Iris pigment epithelial cell (primary cell): ENCODE measurements around the gene MYH10.
A peak's percentile ranks its signal among the peaks of the same experiment; 100 is the strongest.
"Not testable (repeated sequence)": the region's sequence is repeated elsewhere in the genome, so short reads cannot be mapped to it uniquely, and the experiment has no call there.

Experiments used
- DNase-seq: peaks from one replicate; pipeline ENCODE4 v3.0.0-alpha.2; 2011; ENCODE audit warnings: low read depth

MYH10 gene

DNA sequence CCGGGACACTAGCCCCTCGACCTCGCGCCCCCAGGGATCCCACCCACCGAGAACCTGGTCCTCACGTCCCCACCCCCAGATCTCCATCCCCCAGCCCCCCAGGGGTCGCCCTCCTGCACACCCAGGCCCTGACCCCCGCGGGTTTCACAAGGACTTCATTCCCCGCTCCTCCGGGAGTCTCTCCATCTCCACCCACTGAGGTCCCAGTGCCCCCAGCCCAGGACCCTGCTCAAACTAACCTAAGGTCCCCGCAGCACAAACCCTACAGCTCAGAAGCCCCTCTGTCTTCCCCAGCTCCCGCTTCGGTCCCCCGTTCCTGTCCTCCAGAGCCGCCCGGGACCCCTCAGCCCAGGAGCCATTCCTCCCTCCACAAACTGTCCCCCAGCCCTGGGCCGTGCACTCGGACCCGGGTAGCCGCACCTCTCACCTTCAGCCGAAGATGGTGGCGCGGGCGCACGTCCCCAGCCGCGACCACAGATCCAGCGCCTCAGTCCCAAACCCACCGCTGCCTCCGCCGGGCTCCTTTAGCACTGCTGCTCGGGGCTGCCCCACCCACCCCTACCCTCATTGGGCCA lies at the start of gene MYH10:
Gene MYH10 (minus strand): TSS at position 499 of the 575 bp plus-strand sequence. CDS start 7,479 bp downstream, outside the sequence.
- DNase-seq, result no peak

GRCh38 chr17:8679126-8679525 lies 48.6 kb upstream of the MYH10 start:
- no peak for DNase-seq

DNA sequence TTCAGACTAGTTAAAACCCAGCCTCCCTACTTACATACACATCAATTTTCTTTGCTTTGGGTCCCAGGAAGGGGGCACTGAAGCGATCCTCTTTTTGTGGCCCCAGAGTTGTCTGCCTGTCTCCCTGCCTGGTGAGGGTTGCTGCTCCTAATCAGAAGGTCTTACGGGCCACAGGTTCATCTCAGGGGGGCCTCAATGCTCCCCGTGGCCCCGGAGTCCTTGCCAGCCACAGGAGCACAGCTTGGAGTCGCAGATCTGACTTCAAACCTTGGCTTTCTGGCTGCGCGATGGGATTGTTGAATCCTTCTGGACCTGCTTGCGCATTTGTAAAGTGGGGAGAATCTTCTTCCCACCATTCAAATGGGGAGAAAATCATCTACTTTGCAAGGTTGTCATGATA lies 44.8 kb upstream of the MYH10 start:
- DNase-seq, result no peak

GRCh38 chr17:8674344-8675305 lies 44.1 kb upstream of the MYH10 start:
- no peak for DNase-seq

GRCh38 chr17:8673612-8674011 lies 43.1 kb upstream of the MYH10 start:
- DNase-seq, result peak; percentile 31

GRCh38 chr17:8672326-8672725 lies 41.8 kb upstream of the MYH10 start:
- DNase-seq, result no peak

DNA sequence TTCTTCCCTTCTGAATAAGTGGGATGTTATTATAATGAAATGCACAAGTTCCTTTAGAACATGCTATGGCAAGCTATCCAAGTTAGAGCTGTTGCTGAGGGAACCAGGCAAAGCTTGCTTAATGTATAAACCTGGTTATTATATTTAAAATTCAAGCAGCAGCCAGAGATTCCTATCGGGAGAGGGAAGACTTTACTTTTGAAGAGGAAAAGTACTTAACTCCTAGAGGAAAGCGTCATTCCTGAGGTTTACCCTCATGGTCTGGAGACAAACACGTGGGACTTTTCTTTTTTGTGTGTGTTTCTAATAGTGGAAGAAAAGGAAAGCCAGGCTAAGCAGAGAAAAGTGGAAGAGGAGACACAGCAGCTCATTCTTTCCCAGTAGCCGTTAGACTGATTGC lies 39.9 kb upstream of the MYH10 start:
- peak; percentile 8 for DNase-seq

- no peak for DNase-seq
Measured at GRCh38 chr17:8668176-8668740, 37.7 kb upstream of the MYH10 start.

GRCh38 chr17:8667421-8667820 lies 36.9 kb upstream of the MYH10 start:
- no peak for DNase-seq

DNA sequence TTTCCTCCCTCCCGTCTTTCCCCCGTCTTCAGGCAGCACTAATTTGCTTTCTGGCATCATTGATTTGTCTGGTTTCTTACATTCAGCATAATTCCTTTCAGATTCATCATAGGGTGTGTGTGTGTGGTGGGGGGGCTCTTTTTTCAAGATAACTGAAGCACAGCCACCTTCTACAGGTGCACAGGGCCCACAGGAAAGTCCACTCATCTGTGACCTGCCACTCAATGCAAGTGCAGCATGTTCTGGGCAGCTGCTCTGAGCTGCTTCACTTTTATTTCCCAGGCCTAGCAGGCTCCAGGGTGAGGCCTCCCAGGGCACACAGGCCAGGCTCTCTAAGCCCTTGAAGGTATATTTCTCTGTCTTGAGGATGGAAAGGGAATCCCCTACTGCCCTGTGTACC lies 35.2 kb upstream of the MYH10 start:
- DNase-seq, result no peak

DNA sequence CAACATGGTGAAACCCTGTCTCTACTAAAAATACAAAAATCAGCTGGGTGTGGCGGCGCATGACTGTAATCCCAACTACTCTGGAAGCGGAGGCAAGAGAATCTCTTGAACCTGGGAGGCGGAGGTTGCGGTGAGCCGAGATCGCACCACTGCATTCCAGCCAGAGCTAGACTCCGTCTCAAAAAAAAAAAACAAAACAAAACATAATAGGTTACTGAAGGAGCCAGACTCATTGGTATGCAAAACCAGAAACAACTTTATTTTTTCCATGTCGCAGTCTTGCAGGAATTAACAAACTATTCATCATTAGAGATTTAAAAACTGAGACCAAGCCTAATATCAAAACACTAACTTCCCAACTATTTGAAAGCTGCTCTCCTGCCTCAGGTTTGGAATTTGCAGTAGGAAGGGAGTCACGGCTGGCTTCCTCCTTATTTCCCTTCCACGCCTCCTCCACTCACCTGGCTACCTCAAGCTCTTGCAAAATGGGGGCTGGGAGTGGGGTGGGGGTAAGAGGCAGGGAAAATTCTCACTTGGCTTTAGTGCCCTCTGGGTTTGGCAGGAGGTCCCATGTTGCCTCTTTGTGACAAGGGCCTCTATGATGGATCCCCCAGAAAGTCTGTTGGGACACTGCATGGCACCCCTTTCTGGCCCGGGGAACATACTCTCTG lies 34.1 kb upstream of the MYH10 start:
- no peak for DNase-seq

DNA sequence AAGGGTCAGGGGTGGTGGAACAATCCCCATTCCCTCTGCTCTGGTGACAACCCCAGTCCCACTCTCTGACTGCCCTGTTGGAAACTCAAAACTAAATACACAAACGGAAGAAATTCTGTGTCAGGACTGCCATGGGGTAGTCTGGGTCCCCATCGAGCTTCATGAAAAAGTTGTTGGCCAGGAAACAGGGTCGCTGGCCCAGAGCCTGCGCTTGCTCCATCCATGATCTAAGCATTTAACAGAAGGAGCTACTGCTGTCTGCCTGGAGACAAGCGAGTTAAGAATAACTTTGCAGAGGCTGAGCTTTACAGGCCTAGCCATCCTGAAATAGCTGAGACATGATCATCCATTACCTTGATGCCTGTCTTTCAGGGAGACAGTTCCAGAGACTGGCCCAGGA lies 32.4 kb upstream of the MYH10 start:
- DNase-seq, result no peak

DNA sequence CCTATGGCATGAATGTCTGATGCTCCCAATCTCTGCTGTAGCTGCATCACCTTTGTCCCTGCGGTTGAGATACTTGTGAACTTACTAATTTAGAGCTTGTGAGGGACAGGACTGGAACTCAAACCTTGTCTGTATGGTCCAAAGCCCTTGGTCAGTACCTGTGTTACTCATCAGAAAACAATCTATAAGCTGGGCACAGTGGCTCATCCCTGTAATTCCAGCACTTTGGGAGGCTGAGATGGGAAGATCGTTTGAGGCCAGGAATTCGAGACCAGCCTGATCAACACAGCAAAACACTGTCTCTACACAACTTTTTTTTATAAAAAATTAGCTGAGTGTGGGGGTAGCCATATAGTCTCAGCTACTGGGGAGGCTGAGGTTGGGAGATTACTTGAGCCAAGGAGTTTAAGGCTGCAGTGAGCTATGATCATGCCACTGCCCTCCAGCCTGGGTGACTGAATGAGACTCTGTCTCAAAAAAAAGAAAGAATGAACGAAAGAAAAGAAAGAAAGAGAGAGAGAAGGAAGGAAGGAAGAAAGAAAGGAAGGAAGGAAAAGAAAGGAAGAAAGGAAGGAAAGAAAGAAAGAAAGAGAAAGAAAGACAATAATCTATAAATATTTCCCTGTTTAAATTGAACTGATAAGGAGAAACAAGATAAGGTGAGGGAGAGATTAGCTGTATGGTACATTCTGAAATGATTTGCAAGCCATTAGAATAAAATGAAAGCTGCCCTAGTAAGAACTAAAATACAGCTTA lies 31.7 kb upstream of the MYH10 start:
- DNase-seq, result no peak

DNA sequence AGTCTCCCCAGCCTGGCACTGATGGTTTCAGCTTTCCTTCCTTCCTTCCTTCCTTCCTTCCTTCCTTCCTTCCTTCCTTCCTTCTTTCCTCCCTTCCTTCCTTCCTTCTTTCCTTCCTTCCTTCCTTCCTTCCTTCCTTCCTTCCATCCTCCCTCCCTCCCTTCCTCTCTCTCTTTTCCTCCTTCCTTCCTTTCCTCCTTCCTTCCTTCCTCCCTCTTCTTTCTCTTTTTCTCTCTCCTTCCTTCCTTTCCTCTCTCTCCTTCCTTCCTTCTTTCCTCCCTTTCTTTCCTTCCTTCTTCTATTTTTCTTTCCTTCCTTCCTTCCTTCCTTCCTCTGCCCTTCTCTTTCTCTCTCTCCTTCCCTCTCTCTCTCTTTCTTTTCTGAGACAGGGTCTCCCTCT lies 30.2 kb upstream of the MYH10 start:
- DNase-seq, result not testable (repeated sequence)

DNA sequence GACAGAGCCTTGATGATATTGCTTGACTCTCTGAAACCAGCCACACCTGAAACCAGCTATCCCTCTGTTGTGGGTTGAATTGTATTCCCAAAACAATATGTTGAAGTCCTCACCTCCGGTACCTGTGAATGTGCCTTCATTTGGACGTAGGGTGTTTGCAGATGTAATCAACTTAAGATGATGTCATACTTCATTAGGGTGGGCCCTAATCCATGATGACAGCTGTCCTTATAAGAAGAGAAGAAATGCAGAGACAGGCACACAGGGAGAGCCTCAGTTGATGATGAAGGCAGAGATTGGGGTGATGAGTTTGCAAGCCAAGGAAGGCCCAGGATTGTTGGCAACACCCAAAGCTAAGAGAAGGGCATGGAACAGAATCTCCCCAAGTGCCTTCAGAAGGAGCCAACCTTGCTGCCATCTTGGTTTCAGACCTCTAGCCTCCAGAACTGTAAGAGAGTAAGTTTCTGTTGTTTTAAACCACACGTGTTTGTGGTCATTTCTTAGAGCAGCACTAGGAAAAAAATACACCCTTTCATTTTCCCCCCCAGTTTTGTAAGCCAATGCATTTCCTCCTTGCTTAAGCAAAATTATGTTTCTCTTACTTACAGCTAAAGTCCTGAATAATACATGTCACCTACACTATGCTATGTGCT lies 29.4 kb upstream of the MYH10 start:
- no peak for DNase-seq

DNA sequence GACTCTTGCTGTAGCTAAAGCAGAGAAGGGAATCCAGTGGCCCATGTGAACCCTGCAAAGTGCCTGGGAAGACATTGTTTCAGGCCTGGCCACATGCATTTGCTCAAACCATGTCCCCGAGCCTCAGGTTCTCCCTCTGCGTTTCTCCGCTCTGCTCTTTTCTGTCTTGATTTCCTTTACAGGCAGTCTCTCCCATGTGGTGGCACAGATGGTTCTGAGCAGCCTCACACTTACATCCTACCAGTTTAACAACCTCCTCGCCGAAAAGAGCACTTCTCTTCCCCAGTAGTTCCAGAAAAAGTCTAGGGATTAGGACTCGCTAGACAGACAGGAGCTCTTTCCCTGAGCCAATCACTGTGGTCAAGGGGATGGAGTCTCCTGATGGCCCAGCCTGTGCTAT lies 28.3 kb upstream of the MYH10 start:
- DNase-seq, result no peak

DNA sequence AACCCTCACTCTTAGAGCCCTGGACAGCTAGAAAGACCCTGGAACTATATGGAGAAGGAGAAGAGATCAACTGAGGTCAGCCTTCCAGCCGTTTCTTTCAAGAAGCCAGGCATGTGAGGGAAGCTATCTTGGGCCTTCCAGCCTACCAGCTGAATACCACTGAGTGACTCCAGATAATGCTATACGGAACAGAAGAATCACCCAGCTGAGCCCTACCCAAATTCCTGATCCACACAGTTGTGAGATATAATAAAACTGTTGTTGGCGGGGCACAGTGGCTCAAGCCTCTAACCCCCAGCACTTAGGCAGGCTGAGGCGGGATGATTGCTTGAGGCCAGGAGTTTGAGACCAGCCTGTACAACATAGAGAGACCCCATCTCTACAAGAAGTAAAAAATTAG lies 26.2 kb upstream of the MYH10 start:
- DNase-seq, result no peak

DNA sequence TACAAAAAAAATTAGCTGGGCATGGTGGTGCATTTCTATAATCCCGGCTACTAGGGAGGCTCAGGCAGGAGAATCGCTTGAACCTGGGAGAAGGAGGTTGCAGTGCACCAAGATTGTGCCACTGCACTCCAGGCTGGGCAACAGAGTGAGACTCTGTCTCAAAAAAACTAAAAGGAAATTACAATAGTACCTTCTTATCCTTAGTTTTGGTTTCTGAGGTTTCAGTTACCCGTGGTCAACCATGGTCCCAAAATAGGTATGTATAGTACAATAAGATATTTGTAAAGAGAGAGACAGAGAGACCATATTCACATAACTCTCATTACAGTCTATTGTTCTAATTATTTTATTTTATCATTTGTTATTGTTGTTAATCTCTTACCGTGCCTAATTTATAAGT lies 24.3 kb upstream of the MYH10 start:
- DNase-seq, result no peak

GRCh38 chr17:8651013-8651412 lies 20.5 kb upstream of the MYH10 start:
- no peak for DNase-seq

GRCh38 chr17:8650119-8650499 lies 19.6 kb upstream of the MYH10 start:
- DNase-seq, result no peak
